ENCODE data around the gene RGS16. TPM values are rescaled to one million over a fixed set of nuclear protein-coding genes. Genes with fewer than 3 reads are reported as not detected.
A peak's percentile ranks its signal among the peaks of the same experiment; 100 is the strongest.

Gene RGS16
- total RNA-seq, 1 donor from 2014 or later: 12.0 TPM

DNA sequence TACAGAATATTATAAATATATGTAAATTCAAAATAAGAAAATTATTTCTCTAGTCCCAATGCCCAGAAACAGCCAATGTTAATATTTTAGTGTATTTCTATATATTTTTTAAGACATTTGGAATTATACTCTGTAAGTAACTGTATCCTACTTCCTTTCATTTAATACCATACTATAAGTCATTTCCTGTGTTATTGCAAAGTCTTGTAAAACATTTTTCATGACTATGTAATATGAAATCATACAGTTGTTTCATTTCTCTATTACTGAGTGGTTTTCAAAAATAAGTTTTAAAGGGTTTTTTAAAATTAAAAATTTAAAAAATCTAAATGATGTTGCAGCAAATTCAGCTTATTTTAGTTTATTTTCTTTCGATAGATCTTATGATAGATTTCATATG is 17.1 kb downstream of the RGS16 start:
- no peak overlapping the region for H3K4me3 ChIP-seq
- intact Hi-C loops (cut with DNase I): no loop called here
- DNase-seq (no peak), ATAC-seq (no peak)
- TF ChIP-seq, protein P1, sequence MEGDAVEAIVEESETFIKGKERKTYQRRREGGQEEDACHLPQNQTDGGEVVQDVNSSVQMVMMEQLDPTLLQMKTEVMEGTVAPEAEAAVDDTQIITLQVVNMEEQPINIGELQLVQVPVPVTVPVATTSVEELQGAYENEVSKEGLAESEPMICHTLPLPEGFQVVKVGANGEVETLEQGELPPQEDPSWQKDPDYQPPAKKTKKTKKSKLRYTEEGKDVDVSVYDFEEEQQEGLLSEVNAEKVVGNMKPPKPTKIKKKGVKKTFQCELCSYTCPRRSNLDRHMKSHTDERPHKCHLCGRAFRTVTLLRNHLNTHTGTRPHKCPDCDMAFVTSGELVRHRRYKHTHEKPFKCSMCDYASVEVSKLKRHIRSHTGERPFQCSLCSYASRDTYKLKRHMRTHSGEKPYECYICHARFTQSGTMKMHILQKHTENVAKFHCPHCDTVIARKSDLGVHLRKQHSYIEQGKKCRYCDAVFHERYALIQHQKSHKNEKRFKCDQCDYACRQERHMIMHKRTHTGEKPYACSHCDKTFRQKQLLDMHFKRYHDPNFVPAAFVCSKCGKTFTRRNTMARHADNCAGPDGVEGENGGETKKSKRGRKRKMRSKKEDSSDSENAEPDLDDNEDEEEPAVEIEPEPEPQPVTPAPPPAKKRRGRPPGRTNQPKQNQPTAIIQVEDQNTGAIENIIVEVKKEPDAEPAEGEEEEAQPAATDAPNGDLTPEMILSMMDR (IDR thresholded peaks at IDR 0.05): no peak
- H3K27me3 ChIP-seq: no peaks in the 10 kb centered on the region
- H3K4me1 ChIP-seq: peaks cover 23% of the 10 kb centered on the region
- H3K9me3 ChIP-seq: no peaks in the 10 kb centered on the region
- H3K27ac ChIP-seq: no peak overlapping the region
- peaks cover 7% of the 10 kb centered on the region for H3K36me3 ChIP-seq

- no peak overlapping the region for H3K27ac ChIP-seq
- TF ChIP-seq, protein P1 (IDR thresholded peaks at IDR 0.05): no peak
- H3K27me3 ChIP-seq: no peaks in the 10 kb centered on the region
Measured at GRCh38 chr1:182586380-182586779, 17.8 kb downstream of the RGS16 start.

GRCh38 chr1:182584746-182585145 is 19.4 kb downstream of the RGS16 start:
- intact Hi-C loops (cut with DNase I): no loop called here
- Histone ChIP-seq H3K4me3 (no peak overlapping the region), H3K27me3 (no peaks in the 10 kb centered on the region), H3K9me3 (no peaks in the 10 kb centered on the region), H3K27ac (no peak overlapping the region), H3K4me1 (peaks cover 23% of the 10 kb centered on the region), H3K36me3 (peaks cover 31% of the 10 kb centered on the region)
- TF ChIP-seq, protein P1 (IDR thresholded peaks at IDR 0.05): no peak
- no peak for DNase-seq
- no peak for ATAC-seq

More at GRCh38 chr1:182586380-182586779, 17.8 kb downstream of the RGS16 start:
- no peak for DNase-seq
- Histone ChIP-seq H3K9me3 (no peaks in the 10 kb centered on the region), H3K36me3 (peaks cover 14% of the 10 kb centered on the region), H3K4me3 (no peak overlapping the region), H3K4me1 (peaks cover 23% of the 10 kb centered on the region)
- intact Hi-C loops (cut with DNase I): no loop called here
- ATAC-seq: peak; percentile 22

GRCh38 chr1:182580736-182581135 is 23.5 kb downstream of the RGS16 start:
- ATAC-seq (no peak), DNase-seq (no peak)
- H3K9me3 ChIP-seq: no peaks in the 10 kb centered on the region
- intact Hi-C loops (cut with DNase I): no loop called here
- peaks cover 55% of the 10 kb centered on the region for H3K36me3 ChIP-seq
- TF ChIP-seq, protein P1 (IDR thresholded peaks at IDR 0.05): no peak
- no peak overlapping the region for H3K4me3 ChIP-seq
- H3K4me1 ChIP-seq: peaks cover 11% of the 10 kb centered on the region
- H3K27ac ChIP-seq: no peak overlapping the region
- H3K27me3 ChIP-seq: no peaks in the 10 kb centered on the region

GRCh38 chr1:182575540-182576149 is 28.5 kb downstream of the RGS16 start:
- intact Hi-C loops (cut with DNase I): no loop called here
- ATAC-seq (peak; percentile 64), DNase-seq (no peak)
- Histone ChIP-seq H3K27ac (no peak overlapping the region), H3K4me3 (no peak overlapping the region), H3K9me3 (no peaks in the 10 kb centered on the region), H3K36me3 (peaks cover 58% of the 10 kb centered on the region), H3K4me1 (no peaks in the 10 kb centered on the region), H3K27me3 (no peaks in the 10 kb centered on the region)
- TF ChIP-seq, protein P1 (IDR thresholded peaks at IDR 0.05): no peak

DNA sequence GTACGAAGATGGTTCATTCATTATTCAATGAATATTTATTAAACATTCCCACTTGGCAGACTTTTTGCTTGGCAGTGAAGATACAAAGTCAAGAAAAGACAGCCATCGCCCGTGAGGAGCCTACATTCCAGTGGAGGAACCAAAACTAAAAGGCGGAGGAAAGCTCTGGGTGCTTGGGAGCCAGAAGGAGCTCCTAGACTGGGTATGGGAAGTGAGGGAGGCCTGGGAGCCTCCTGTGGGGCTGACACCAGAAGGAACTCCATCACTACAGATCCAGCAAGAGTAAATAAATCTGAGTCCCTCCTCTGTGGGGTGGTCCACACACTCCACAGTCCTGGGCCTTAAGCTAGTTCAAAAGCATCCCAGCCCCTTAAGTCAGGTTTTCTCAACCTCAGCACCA is 30.0 kb downstream of the RGS16 start:
- TF ChIP-seq, protein P1 (IDR thresholded peaks at IDR 0.05): no peak
- no peak for DNase-seq
- peaks cover 43% of the 10 kb centered on the region for H3K36me3 ChIP-seq
- no peak overlapping the region for H3K4me3 ChIP-seq
- ATAC-seq: no peak
- no peaks in the 10 kb centered on the region for H3K4me1 ChIP-seq
- intact Hi-C loops (cut with DNase I): no loop called here
- no peaks in the 10 kb centered on the region for H3K27me3 ChIP-seq
- H3K27ac ChIP-seq: no peak overlapping the region
- no peaks in the 10 kb centered on the region for H3K9me3 ChIP-seq
